ENCODE measurements around the gene APP. TPM values are rescaled to one million over a fixed set of nuclear protein-coding genes. Genes with fewer than 3 reads are reported as not detected.
A peak's percentile ranks its signal among the peaks of the same experiment; 100 is the strongest.

The APP gene
- total RNA-seq, 1 experiment from 2014 or later, result 472 TPM

DNA sequence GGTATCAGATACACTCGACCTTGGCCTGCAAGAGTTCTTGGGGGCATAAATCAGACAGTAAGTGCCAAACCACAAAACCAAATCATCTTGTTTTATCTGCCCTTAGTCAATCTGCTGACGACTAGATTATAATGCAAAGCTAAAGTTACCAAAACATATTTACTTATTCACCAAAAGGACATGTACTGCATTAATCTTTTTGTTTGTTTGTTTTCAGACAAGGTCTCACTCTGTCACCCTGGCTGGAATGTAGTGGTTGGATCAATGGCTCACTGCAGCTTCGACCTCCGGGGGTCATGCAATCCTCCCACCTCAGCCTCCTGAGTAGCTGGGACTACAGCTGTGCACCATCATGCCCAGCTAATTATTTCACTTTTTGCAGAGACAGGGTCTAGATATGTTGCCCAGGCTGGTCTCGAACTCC is 114.7 kb downstream of the APP start:
- no TSS peak for BruUV-seq (replicated peaks)
- peaks cover 18% of the 10 kb centered on the region for H3K36me3 Mint-ChIP-seq (ENCODE audit: insufficient read depth, unreplicated experiment)
- intact Hi-C loops (cut with micrococcal nuclease), result no loop called here
- no peak overlapping the region for H3K4me3 Mint-ChIP-seq (ENCODE audit: unreplicated experiment)
- ChIA-PET POLR2A (interaction anchor here (0.7 to 1.5 kb wide), 4 partner anchors 11 to 114 kb away, joined by 3 to 5 read pairs (median 4); no protein-coding TSS in a partner anchor), CTCF (interaction anchor here (0.9 kb wide), 1 partner anchor 23 kb away, joined by 3 read pairs; no protein-coding TSS in a partner anchor)
- peaks cover 20% of the 10 kb centered on the region for H3K4me1 Mint-ChIP-seq (ENCODE audit: insufficient read depth, unreplicated experiment)
- no peaks in the 10 kb centered on the region for H3K9me3 Mint-ChIP-seq (ENCODE audit: unreplicated experiment)
- H3K27me3 Mint-ChIP-seq (ENCODE audit: insufficient read depth, unreplicated experiment), result no peaks in the 10 kb centered on the region
- TF ChIP-seq, protein P1, sequence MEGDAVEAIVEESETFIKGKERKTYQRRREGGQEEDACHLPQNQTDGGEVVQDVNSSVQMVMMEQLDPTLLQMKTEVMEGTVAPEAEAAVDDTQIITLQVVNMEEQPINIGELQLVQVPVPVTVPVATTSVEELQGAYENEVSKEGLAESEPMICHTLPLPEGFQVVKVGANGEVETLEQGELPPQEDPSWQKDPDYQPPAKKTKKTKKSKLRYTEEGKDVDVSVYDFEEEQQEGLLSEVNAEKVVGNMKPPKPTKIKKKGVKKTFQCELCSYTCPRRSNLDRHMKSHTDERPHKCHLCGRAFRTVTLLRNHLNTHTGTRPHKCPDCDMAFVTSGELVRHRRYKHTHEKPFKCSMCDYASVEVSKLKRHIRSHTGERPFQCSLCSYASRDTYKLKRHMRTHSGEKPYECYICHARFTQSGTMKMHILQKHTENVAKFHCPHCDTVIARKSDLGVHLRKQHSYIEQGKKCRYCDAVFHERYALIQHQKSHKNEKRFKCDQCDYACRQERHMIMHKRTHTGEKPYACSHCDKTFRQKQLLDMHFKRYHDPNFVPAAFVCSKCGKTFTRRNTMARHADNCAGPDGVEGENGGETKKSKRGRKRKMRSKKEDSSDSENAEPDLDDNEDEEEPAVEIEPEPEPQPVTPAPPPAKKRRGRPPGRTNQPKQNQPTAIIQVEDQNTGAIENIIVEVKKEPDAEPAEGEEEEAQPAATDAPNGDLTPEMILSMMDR (IDR thresholded peaks at IDR 0.05; ENCODE audit: unreplicated experiment), result no peak
- DNase-seq (ENCODE audit: unreplicated experiment), result no peak
- H3K27ac Mint-ChIP-seq (ENCODE audit: low read depth, unreplicated experiment), result peak overlapping the region; percentile 23

DNA sequence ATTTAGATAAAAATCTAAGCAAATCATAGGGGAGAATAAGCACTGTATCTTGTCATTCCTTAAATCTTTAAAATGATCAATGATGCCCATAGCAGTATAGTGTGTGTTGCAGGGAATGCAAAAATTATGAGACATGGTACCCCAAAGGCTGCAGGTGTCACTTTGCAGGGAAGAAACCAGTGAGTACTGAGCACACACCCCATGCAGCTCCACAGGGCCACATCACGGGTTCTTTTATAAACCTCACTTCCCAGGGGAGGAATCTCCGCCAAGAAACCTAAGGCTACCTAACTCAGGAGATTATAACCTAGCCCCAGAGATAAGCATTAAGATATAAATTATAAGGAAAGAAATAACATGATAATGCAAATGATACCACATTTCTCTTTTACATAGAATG is 115.6 kb downstream of the APP start:
- intact Hi-C loops (cut with micrococcal nuclease), result no loop called here
- no peaks in the 10 kb centered on the region for H3K9me3 Mint-ChIP-seq (ENCODE audit: unreplicated experiment)
- DNase-seq (ENCODE audit: unreplicated experiment), result no peak
- no peaks in the 10 kb centered on the region for H3K27me3 Mint-ChIP-seq (ENCODE audit: insufficient read depth, unreplicated experiment)
- ChIA-PET POLR2A (interaction anchor here (1.1 to 1.5 kb wide), 2 partner anchors 10 to 114 kb away, joined by 3 to 5 read pairs; no protein-coding TSS in a partner anchor), CTCF (no interaction called here)
- H3K4me1 Mint-ChIP-seq (ENCODE audit: insufficient read depth, unreplicated experiment), result peaks cover 14% of the 10 kb centered on the region
- no peak overlapping the region for H3K4me3 Mint-ChIP-seq (ENCODE audit: unreplicated experiment)
- H3K36me3 Mint-ChIP-seq (ENCODE audit: insufficient read depth, unreplicated experiment), result peaks cover 26% of the 10 kb centered on the region
- TF ChIP-seq, protein P1 (IDR thresholded peaks at IDR 0.05; ENCODE audit: unreplicated experiment), result no peak
- BruUV-seq (replicated peaks), result no TSS peak
- no peak overlapping the region for H3K27ac Mint-ChIP-seq (ENCODE audit: low read depth, unreplicated experiment)

DNA sequence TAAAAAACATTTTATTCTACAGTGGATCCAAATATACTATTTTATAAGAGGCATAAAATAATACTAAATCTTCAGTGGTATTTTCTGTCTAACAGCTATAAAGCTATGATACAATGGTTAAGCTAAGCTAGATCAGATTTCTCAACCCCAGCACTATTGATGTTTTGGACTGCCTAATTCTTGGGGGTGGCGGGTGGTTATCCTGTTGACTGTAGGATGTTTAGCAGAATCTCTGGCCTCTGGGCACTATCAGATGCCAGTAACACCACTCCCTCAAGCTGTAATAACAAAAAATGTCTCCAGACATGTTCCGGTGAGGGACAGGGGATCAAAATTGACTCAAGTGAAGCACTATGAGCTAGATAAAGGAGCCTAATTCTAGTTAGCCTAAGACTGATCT is 118.5 kb downstream of the APP start:
- Mint-ChIP-seq H3K36me3 (ENCODE audit: insufficient read depth, unreplicated experiment) (peaks cover 52% of the 10 kb centered on the region), H3K27me3 (ENCODE audit: insufficient read depth, unreplicated experiment) (no peaks in the 10 kb centered on the region), H3K27ac (ENCODE audit: low read depth, unreplicated experiment) (no peak overlapping the region), H3K4me1 (ENCODE audit: insufficient read depth, unreplicated experiment) (peaks cover 9% of the 10 kb centered on the region), H3K4me3 (ENCODE audit: unreplicated experiment) (no peak overlapping the region), H3K9me3 (ENCODE audit: unreplicated experiment) (no peaks in the 10 kb centered on the region)
- TSS peak; percentile 1 for BruUV-seq (replicated peaks)
- POLR2A ChIA-PET, result interaction anchor here (0.6 to 1.4 kb wide), 3 partner anchors 10 to 1945 kb away, joined by 3 read pairs; no protein-coding TSS in a partner anchor
- intact Hi-C loops (cut with micrococcal nuclease), result no loop called here
- CTCF ChIA-PET, result interaction anchor here (1.2 kb wide), 1 partner anchor 119 kb away, joined by 5 read pairs; the partner anchor contains the start of gene APP
- TF ChIP-seq, protein P1 (IDR thresholded peaks at IDR 0.05; ENCODE audit: unreplicated experiment), result no peak
- peak; percentile 16 for DNase-seq (ENCODE audit: unreplicated experiment)

DNA sequence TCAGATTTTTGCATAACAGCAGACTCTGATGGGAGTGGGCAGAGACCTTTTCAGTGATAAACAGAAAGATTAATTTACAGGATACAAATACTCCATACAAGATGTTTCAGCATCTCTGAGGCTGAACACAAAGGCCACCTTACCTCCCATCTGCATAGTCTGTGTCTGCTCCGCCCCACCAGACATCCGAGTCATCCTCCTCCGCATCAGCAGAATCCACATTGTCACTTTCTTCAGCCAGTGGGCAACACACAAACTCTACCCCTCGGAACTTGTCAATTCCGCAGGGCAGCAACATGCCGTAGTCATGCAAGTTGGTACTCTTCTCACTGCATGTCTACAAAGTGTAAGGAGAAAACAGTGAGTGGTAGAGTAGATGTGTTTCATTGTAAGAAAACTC is 119.7 kb downstream of the APP start:
- Mint-ChIP-seq H3K27me3 (ENCODE audit: insufficient read depth, unreplicated experiment) (no peaks in the 10 kb centered on the region), H3K4me3 (ENCODE audit: unreplicated experiment) (no peak overlapping the region), H3K27ac (ENCODE audit: low read depth, unreplicated experiment) (no peak overlapping the region), H3K36me3 (ENCODE audit: insufficient read depth, unreplicated experiment) (peaks cover 64% of the 10 kb centered on the region), H3K9me3 (ENCODE audit: unreplicated experiment) (no peaks in the 10 kb centered on the region), H3K4me1 (ENCODE audit: insufficient read depth, unreplicated experiment) (peaks cover 5% of the 10 kb centered on the region)
- CTCF ChIA-PET, result interaction anchor here (0.5 kb wide), 1 partner anchor 170 kb away, joined by 4 read pairs; no protein-coding TSS in a partner anchor
- TF ChIP-seq, protein P1 (IDR thresholded peaks at IDR 0.05; ENCODE audit: unreplicated experiment), result no peak
- intact Hi-C loops (cut with micrococcal nuclease), result no loop called here
- no peak for DNase-seq (ENCODE audit: unreplicated experiment)
- no TSS peak for BruUV-seq (replicated peaks)
- POLR2A ChIA-PET, result interaction anchor here (1.4 kb wide), 1 partner anchor 9 kb away, joined by 3 read pairs; no protein-coding TSS in a partner anchor
